ENCODE results near the gene PBX3. TPM values are rescaled to one million over a fixed set of nuclear protein-coding genes. Genes with fewer than 3 reads are reported as not detected.
"Not testable (repeated sequence)": the region's sequence is repeated elsewhere in the genome, so short reads cannot be mapped to it uniquely, and the experiment has no call there.

Gene PBX3
- total RNA-seq, 1 donor from 2014 or later, result 15.3 TPM

DNA sequence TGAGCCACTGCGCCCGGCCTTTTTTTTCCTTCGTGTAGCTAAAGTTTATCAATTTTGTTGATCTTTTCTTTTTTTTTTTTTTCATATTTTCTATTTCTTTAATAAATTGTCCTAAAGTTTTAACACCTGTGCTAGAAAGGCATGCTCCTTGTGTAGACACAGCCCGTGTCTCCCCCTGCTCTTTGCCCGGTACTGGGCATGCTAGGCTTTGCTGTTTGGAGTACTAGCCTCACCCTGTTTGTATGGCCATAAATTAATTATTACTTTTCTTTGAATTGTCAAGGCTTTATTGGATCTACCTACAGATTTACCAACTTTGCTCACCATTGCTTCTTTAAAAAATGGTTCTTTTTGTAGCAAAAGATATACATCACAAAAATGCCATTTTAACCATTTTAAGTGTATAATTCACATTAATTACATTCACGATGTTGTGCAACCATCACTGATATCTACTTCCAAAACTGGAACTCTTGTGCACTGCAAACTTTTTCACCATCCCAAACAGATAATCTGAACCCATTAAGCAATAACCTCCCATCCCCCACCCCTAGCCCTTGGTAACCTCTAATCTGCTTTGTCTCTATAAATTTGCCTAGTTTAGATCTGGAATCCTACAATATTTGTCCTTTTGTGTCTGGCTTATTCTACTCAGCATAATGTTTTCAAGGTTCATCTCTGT lies 31.5 kb downstream of the PBX3 start:
- DNase-seq, result not testable (repeated sequence)

DNA sequence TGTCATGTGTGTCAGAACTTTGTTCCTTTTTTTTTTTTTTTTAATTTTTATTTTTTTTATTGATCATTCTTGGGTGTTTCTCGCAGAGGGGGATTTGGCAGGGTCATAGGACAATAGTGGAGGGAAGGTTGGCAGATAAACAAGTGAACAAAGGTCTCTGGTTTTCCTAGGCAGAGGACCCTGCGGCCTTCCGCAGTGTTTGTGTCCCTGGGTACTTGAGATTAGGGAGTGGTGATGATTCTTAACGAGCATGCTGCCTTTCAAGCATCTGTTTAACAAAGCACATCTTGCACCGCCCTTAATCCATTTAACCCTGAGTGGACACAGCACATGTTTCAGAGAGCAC lies 32.0 kb downstream of the PBX3 start:
- DNase-seq, result not testable (repeated sequence)

DNA sequence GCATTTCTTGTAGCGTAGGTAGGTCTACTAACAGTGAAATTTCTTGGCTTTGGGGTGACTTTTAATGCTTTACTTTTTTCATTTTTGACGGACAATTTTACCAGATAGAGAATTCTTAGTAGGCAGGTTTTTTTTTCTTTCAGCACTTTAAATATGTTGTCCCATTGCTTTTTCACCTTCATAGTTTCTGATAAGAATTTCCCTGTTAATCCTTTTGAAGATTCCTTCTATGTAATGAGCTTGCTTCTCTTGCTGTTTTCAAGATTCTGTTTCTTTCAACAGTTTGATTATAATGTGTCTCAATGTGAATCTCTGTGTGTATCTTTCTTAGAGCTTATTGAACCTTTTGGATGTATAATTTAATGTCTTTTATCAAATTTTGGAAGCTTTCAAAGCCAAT lies 35.5 kb downstream of the PBX3 start:
- DNase-seq, result no peak

DNA sequence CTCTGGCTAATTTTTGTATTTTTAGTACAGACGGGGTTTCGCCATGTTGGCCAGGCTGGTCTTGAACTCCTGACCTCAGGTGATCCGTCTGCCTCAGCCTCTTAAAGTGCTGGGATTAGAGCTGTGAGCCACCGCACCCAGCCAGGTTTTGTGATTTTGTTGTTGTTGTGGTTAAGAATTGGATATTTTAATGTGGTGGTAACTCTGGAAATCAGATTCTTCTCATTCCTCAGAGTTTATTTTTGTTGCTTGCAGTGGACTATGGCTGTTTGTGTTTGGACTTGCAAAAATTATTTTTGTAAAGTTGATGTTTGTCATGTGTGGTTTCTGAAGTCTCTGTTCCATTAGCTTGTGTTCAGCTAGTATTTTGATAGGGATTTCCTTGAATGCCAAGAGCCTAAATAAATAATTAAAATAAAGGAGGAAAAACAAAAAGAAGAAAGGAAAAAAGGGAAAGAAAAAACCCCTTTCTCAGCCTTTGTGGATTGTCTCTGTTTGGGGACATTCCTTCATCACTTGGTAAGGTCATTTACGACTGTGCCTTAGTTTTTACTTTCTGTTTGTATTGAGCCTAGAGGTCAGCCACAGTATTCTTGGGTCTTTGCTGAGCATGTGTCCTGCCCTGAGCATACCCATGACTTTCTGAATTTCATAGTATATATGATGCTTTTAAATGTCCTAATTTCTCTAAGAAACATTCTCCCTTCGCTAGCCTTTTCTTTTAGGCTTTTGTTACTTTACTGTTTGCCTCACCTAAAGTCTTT lies 37.3 kb downstream of the PBX3 start:
- DNase-seq, result no peak

DNA sequence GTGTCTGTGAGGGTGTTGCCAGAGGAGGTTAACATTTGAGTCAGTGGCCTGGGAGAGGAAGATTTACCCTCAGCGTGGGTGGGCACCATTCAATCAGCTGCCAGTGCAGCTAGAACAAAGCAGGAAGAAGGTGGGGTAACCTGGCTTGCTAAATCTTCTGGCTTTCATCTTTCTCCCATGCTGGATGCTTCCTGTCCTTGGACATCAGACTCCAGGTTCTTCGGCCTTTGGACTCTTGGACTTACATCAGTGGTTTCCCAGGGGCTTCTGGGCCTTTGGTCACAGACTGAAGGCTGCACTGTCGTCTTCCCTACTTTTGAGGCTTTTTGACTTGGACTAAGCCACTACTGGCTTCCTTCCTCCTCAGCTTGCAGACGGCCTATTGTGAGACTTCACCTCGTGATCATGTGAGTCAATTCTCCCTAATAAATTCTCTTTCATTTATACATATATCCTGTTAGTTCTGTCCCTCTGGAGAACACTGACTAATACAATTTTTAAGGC lies 38.1 kb downstream of the PBX3 start:
- DNase-seq, result no peak

DNA sequence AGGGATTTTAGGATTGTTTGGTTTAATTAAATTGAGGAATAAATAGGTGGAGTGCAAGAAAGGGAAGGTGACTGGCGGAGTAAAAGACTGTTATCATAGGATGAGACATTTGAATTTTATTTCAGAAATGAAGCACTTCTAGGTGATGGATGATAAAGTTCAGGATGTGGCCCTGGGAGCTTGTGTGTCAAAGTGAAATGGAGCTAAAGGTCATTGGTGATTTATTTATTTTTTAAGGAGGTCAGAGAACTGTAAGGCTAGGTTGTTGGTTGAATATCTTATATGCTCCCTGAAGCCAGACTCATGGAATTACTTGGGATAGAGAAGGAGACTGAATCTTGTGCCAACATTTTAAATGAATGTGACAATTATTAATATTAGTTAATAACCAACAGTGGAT lies 40.5 kb downstream of the PBX3 start:
- no peak for DNase-seq

DNA sequence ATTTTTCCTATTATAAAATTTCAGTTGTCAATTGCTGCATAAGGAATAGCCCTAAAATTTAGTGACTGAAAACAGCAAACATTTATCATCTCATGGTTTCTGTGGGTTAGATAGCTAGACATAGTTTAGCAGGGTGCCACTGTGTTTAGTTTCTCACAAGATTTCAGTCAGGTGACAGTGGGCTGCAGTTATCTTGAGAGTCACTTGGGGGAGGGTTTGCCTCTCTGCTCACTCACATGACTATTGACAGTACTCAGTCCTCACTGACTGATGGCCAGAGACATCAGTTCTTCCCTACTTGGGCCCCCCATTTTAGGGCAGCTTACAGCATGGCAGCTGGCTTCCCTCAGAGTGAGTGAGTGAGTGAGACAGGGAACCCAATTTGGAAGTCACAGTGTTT lies 42.0 kb downstream of the PBX3 start:
- DNase-seq, result no peak

DNA sequence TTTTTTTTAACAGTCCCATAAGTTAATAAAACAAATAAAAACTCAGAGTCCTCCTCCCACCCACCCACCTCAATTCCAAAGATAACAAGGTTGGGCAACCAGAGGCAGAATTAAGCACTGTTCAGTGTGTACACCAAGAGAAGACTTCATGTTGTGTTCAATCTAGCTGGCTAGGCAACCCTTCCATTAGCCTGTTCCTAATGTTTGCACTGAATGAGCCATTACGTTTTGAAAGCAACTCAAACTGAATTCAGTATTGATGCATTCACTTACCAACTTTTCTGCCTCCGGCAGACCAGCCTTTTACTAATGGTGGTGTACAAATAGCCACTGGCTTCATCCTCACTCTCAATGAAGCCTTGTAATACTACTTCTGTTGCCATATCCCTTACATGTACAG lies 47.5 kb downstream of the PBX3 start:
- DNase-seq, result no peak

DNA sequence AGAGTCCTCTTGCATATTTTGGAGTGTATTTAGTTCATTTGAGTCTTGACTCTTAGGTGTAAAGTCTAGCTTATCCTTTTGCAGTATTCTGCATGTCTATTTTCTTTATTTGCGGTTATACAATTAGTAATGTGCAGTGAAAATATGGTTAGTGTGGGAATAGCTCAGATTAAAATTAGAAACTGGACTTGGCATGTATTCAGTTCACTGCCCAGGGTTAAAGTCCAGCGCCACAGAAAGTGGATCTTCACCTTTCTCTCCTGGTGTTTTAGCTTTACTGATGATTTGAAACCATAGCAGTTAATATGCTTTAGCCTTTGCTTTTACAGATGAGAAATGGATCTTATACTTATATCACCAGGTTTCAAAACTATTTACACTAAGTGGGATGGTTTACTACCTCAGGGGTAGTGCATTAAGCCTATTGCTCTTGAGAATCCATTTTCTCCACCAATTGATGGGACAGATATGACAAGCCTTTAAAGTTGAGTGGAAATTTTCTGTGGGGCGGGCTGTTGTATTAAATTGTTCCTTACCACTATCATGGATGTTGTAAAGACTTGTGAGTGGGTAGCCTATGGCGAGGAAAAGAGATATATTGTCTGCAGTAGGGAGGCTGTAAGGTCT lies 48.9 kb downstream of the PBX3 start:
- no peak for DNase-seq

DNA sequence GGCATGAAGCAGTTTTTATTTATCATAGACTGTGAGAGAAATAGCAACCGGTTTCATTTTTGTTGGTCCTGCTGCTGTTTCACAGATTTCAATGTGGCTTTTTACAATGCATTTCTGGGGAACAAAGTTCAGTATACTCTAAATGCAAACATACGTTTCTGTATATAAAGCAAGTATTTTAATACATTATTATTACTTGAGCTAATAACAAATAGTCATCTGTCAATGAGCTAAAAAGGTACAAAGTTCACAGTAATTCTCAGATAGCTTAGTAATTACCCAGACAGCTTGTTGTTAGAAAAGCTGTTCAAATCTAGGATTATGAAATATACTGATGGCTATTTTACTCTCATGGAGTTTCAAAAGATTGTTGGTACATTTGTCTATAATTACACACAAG lies 50.8 kb downstream of the PBX3 start:
- DNase-seq, result no peak

DNA sequence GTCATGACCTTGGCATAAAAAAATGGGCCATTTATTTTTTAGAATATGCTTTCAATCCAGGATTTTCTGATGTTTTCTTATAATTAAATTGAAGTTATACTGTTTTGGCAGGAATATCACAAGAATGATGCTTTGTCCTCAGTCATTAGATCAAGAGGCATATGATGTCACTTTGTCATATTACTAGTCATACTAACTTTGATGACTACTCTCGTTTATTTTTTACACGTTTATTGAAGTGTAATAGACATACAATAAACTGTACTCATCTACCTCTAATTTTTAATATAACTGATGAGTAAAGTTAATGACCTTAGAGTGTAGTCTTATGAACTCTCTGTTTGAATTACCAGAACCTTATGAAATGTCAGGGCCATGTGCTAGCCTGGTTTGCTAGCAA lies 56.4 kb downstream of the PBX3 start:
- DNase-seq, result no peak

DNA sequence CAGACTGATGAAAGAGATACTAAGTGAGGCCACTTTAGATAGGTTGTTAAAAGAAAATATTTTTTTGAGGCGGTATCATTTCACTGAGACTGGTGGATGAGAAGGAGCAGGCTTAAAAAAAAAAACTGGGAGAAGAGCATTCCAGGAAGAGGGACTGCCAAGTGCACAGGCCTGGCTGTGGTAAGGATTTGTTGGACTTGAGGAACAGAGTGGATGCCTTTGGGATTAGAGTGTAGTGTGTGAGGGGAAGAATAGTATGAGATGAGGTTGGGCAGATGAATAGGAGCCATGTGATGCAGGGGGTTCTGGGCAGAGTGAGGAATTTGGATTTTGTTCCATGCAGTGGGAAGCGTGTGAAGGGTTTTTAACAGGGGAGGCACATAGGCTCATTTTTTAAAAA lies 57.9 kb downstream of the PBX3 start:
- DNase-seq, result no peak

DNA sequence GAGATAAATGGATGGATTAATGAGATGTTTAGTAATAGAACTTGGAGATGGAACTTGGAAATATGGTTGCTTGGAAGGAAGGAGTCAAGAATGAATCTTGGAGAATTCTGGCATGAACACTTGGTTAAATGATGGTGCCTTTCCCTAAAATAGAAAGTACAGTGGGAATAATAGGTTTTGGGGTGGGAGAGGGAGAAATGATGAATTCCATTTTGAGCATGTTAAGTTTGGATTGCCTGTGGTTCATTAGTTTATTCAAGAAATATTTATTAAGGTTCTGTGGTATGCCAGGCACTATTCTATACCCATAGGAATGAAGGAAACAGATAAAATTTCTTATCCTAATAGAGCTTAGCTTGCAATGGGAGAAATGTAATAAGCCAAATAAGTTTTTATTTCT lies 58.4 kb downstream of the PBX3 start:
- DNase-seq, result no peak

DNA sequence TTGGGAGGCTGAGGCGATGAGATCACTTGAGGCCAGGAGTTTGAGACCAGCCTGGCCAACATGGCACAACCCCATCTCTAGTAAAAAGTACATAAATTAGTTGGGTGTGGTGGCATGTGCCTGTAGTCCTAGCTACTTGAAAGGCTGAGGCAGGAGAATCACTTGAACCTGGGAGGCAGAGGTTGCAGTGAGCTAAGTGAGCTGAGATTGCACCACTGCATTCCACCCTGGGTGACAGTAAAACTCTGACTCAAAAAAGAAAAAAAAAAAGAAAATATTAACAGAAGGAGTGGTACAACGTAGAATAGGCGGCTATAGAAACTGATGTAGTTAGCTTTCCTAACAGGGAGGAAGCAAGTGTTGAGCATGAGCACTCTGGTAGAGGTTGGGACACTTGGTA lies 59.9 kb downstream of the PBX3 start:
- DNase-seq, result no peak

DNA sequence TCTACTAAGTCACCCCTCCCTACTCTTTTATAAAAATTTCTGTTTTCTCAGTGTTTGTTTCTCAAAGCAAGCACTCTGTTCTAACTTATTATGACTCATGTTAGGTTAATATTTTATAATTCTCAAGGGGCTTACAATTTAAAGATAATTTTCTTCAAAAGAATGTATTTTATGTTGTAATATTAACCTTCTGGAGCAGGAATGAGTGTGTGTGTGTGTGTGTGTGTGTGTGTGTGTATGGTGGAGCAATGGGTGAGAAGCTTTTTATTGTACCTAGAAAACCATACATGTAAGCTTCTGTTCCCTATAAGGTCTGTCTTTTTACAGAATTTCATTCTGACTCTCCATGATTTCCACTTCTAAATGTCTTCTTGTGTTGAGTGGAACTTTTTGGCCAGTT lies 63.0 kb downstream of the PBX3 start:
- DNase-seq, result no peak

DNA sequence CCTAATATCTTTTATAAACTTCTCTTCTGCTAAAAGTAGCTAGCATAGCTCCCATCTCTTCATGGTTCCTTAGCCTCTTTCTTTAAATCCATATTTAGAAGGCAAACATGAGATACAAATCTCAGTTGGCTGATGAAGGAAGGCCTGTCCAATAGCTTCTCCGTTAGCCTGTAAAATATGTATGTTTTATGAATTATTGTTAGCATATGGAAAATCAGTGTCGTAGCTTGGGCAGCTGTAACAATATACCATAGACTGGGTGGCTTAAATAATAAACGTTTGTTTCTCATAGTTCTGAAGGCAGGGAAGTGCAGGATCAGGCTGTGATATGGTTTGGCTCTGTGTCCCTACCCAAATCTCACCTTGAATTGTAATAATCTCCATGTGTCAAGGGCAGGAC lies 63.8 kb downstream of the PBX3 start:
- DNase-seq, result no peak

DNA sequence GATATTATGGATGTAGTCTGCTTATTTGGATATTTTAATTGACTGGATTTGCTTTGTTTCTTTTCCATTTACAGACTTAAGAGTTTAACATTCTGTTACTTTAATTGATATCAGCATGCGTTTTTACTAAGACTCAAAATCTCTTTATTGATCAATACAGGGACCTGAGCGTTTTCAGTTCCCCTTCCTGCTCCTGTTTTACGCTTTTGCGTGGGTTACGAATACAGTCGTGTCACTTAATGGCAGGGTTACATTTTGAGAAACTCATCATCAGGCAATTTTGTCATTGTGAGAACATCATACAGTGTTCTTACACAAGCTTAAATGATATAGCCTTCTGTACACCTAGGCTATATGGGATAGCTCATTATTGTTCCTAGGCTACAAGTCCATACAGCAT lies 65.2 kb downstream of the PBX3 start:
- no peak for DNase-seq

DNA sequence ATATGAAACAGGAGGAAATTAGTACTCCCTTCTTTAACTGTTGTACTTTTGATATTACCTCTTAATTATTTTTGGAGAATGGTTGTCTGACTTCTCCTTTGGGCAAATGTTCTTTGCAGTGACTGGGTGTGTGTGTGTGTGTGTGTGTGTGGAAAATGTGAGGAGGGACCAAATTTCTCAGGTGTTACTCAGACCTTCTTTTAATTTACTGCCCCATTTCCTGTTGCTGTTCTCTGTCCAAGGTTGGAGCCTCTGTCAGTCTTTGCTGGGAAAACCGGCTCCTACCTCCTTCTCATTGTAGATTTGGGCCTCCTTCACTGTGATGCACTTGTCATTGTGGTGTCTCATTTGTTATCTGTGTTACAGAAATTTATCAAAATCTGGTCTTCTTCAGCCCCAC lies 68.4 kb downstream of the PBX3 start:
- no peak for DNase-seq

DNA sequence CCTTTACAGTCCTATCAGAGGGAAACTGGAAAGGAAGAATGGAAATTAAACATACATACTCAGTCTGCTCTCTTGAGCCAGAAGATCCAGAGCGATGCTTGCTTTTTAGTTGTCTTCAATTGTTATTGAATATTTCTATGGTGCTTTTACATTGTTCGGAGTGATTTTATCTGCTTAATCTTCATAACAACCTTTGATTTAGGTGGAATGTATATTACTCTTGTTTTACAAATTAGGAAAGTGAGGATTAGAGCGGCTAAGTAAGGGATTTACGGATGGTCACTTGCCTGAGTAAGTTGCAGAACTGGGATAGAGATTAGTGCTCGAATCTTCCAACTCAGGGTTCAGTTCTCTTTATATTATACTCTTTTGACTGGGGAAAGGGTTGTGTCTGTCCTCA lies 69.1 kb downstream of the PBX3 start:
- DNase-seq, result no peak

DNA sequence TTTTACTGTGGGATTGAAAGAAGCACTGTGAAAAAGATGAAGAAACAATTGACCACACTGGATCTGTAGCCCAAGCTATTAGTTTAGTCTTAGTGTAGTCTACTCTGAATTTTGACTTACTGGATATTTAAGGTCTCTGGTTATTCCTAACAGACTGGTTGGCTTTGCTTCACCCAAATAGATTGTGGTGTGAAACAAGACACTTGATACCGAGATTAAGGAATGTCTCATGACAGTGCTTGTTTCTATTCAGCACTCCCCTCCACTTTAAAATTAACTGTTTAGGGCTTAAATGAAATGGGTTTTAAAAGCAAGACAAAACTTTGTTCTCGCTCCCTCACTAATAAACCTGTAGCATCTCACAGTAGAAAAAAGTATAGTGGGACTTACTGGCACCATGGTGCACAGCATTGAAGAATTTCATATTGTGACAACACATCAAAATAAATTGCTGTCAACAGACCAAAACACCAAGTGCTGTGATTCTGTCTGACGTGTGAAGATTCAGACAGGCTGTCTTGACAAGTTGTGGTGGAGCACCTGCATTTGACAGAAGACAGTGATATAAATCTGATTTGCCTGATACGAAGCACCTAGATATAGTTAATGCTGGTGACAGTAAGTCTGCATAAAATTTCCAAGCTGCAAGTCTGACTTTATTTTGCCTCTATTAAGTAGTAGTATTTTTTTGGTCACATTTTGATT lies 73.1 kb downstream of the PBX3 start:
- DNase-seq, result no peak

DNA sequence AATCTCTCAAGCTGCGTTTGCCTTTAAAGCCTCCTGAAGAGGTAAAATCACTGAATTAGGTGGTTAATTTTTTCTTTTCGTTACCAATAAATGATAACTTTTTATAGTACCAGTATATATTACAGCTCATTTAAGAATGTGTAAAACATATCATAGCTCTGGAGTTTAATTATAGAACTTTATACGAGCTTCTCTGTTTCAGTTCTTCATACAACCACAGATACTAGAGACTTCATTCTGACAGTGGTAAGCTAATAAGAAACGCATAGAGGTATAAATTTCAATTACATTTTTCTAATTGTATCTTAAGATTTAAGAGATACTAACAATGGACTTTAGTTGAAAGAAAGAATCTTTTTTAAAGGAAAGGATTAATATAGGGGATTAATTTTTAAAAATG lies 73.9 kb downstream of the PBX3 start:
- DNase-seq, result no peak

DNA sequence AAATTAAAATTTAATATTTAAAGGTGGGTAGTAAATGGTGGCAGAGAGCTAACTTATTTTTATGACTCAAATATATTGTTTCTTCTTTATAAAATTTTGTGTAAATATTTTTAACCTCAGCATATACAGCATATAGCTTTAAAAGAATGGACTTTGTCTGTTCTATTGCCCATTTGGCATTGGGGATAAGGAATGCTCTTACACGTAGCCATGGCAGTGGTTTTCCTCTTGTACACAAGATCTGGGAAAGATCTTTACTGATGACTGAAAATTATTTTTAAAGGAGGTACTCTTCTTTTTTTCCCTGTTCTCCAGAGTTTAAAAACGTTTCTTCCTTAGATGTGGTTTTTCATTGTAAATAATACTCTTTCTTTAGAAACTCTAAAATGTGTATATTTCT lies 75.0 kb downstream of the PBX3 start:
- DNase-seq, result no peak

DNA sequence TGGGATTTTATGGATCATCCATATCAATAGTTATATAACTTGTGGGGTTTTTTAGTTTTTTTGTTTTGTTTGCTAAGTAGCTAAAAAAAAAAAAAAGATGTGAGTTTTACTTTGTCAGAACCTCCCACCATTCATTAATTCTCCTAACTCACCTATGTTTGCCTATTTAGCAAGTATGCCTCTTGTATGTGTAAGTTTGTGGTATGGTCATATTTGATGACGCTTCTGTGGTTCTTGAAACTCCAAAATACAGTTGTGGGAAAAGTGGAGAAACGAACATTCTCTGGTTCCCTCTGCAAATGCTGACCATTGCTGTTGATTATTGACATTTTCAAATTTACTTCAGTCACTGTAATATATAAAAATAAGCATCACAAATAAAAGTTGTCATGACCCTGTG lies 75.7 kb downstream of the PBX3 start:
- DNase-seq, result no peak
